ENCODE data around the gene SPI1. TPM values are rescaled to one million over a fixed set of nuclear protein-coding genes. Genes with fewer than 3 reads are reported as not detected.

Gene SPI1
- total RNA-seq, 1 donor from 2014 or later = not detected

DNA sequence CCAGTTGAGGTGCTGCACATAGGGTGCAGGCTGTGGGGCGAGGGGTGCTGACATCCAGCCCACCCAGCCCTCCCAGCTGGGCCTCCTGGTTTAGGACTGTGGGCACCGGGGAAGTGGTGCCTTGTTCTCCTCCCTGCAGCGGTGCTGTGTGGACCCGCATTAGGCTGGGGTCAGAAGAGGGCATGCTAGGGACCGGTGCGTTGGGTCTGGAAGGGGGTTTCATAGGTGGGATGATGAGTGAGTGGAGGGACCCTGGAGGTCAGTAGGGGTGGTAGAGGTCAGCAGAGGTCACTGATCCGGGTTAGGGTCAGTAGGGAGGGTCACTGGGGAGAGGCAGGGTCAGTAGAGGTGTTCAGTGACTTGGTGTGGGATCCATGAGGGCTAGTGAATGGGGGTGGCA lies 19.2 kb downstream of the SPI1 start:
- Mint-ChIP-seq H3K27ac (no peak overlapping the region), H3K36me3 (ENCODE audit: insufficient read depth) (no peaks in the 10 kb centered on the region), H3K4me1 (ENCODE audit: low read depth) (peaks cover 2% of the 10 kb centered on the region), H3K9me3 (ENCODE audit: low read depth) (no peaks in the 10 kb centered on the region), H3K4me3 (ENCODE audit: low read depth) (no peak overlapping the region), H3K27me3 (no peaks in the 10 kb centered on the region)
- TF ChIP-seq, protein P1, sequence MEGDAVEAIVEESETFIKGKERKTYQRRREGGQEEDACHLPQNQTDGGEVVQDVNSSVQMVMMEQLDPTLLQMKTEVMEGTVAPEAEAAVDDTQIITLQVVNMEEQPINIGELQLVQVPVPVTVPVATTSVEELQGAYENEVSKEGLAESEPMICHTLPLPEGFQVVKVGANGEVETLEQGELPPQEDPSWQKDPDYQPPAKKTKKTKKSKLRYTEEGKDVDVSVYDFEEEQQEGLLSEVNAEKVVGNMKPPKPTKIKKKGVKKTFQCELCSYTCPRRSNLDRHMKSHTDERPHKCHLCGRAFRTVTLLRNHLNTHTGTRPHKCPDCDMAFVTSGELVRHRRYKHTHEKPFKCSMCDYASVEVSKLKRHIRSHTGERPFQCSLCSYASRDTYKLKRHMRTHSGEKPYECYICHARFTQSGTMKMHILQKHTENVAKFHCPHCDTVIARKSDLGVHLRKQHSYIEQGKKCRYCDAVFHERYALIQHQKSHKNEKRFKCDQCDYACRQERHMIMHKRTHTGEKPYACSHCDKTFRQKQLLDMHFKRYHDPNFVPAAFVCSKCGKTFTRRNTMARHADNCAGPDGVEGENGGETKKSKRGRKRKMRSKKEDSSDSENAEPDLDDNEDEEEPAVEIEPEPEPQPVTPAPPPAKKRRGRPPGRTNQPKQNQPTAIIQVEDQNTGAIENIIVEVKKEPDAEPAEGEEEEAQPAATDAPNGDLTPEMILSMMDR (IDR thresholded peaks at IDR 0.05; ENCODE audit: unreplicated experiment) = no peak
- DNase-seq (ENCODE audit: low spot score, unreplicated experiment) = no peak

DNA sequence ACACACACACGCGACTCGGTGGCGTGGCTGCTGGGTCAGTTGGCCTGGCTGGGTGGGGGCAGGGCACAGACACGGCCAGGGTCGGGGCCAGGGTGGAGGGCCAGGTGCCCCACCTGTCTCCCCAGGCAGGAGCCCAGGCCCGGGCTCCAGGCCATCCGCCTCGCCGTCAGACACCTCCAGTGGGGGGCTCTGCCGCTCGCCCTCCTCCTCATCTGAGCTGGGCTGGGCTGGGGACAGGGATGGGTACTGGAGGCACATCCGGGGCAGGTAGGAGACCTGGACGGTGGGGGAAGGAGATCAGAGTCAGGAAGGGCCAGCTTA lies 19.7 kb downstream of the SPI1 start:
- TF ChIP-seq, protein P1 (IDR thresholded peaks at IDR 0.05; ENCODE audit: unreplicated experiment) = no peak
- Mint-ChIP-seq H3K4me3 (ENCODE audit: low read depth) (no peak overlapping the region), H3K4me1 (ENCODE audit: low read depth) (peaks cover 2% of the 10 kb centered on the region), H3K27me3 (no peaks in the 10 kb centered on the region), H3K9me3 (ENCODE audit: low read depth) (no peaks in the 10 kb centered on the region), H3K36me3 (ENCODE audit: insufficient read depth) (no peaks in the 10 kb centered on the region), H3K27ac (no peak overlapping the region)
- no peak for DNase-seq (ENCODE audit: low spot score, unreplicated experiment)

DNA sequence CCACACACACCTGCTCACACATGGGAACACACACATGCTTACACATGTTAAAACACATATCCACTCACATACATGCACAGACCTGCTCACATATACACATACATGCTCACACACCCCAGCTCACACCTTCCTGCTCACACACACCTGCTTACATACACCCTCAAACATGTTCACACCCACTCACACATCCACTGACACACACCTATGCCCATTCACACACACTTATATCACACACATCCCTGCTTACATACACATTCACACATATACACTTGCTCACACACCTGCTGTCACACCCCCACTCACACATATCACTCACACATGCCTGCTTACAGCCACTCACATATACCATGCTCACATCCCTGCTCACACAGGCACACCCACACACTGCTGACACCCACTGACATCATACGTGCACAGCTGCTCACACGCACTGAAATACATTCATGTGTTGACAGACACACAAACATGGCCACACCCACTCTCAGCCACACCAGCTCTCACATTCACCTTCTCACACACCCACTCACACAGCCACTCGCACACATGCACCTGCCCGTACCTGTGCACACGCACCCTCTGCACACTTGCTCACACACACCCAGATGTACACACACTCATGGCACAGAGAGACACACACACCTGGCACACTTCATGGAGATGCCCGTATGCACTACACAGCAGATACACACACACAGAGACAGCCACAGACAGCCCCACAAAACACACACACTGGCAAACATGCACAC lies 20.2 kb downstream of the SPI1 start:
- TF ChIP-seq, protein P1 (IDR thresholded peaks at IDR 0.05; ENCODE audit: unreplicated experiment) = no peak
- Mint-ChIP-seq H3K27ac (no peak overlapping the region), H3K36me3 (ENCODE audit: insufficient read depth) (no peaks in the 10 kb centered on the region), H3K4me1 (ENCODE audit: low read depth) (peaks cover 2% of the 10 kb centered on the region), H3K27me3 (no peaks in the 10 kb centered on the region), H3K9me3 (ENCODE audit: low read depth) (no peaks in the 10 kb centered on the region), H3K4me3 (ENCODE audit: low read depth) (no peak overlapping the region)
- DNase-seq (ENCODE audit: low spot score, unreplicated experiment) = no peak

DNA sequence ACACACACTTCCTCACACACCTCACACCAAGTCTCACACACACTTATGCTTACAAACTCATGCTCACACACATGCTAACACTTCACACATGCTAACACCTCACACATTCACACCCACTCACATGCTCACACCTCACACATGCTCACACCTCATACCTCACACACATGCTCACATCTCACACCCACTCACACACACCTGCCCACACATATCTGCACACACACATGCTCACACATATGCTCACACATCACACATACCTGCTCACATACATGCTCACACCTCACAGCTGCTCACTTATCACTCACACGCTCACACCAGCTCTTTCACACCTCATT lies 21.4 kb downstream of the SPI1 start:
- Mint-ChIP-seq H3K9me3 (ENCODE audit: low read depth) (no peaks in the 10 kb centered on the region), H3K4me1 (ENCODE audit: low read depth) (peaks cover 2% of the 10 kb centered on the region), H3K36me3 (ENCODE audit: insufficient read depth) (no peaks in the 10 kb centered on the region), H3K4me3 (ENCODE audit: low read depth) (no peak overlapping the region), H3K27me3 (no peaks in the 10 kb centered on the region), H3K27ac (no peak overlapping the region)
- no peak for DNase-seq (ENCODE audit: low spot score, unreplicated experiment)
- TF ChIP-seq, protein P1 (IDR thresholded peaks at IDR 0.05; ENCODE audit: unreplicated experiment) = no peak

DNA sequence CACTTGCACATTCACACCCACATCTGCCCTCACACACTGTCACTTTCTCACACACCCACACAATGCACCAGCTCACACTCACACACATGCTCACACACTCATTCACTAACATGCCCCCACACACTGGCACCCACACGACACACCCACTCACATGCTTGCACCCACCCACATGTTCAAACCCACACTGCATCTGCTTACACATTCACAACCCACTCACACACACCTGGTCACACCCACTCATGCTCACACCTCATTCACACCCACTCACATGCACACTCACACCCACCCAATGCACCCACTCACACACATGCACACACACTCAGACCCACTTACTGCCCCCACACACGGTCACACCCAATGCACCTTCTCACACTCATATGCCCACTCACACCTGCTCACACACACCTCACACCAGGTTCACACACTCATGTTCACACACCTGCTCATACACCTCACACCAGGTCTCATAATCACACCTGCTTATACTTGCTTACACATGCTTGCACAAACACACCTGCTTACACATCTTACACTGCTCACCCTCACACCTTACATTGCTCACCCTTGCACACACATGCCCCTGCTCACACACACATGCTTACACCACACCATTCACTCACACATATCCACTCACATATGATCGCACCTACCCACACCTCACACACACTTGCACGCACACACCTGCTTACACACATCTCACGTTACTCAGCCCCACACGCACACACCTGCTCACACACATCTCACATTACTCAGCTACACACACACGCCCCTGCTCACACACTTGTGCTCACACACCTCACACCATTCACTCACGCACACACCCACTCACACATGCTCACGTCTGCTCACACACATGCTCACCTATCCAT lies 22.0 kb downstream of the SPI1 start:
- H3K4me3 Mint-ChIP-seq (ENCODE audit: low read depth) = no peak overlapping the region
- DNase-seq (ENCODE audit: low spot score, unreplicated experiment) = no peak
- no peak overlapping the region for H3K27ac Mint-ChIP-seq
- H3K27me3 Mint-ChIP-seq = no peaks in the 10 kb centered on the region
- H3K9me3 Mint-ChIP-seq (ENCODE audit: low read depth) = no peaks in the 10 kb centered on the region
- TF ChIP-seq, protein P1 (IDR thresholded peaks at IDR 0.05; ENCODE audit: unreplicated experiment) = no peak
- H3K4me1 Mint-ChIP-seq (ENCODE audit: low read depth) = peaks cover 2% of the 10 kb centered on the region
- no peaks in the 10 kb centered on the region for H3K36me3 Mint-ChIP-seq (ENCODE audit: insufficient read depth)
